ENCODE measurements around the gene ROR1. TPM values are rescaled to one million over a fixed set of nuclear protein-coding genes. Genes with fewer than 3 reads are reported as not detected.

Gene ROR1
- total RNA-seq, 1 donor from 2014 or later, result 0.02 TPM

DNA sequence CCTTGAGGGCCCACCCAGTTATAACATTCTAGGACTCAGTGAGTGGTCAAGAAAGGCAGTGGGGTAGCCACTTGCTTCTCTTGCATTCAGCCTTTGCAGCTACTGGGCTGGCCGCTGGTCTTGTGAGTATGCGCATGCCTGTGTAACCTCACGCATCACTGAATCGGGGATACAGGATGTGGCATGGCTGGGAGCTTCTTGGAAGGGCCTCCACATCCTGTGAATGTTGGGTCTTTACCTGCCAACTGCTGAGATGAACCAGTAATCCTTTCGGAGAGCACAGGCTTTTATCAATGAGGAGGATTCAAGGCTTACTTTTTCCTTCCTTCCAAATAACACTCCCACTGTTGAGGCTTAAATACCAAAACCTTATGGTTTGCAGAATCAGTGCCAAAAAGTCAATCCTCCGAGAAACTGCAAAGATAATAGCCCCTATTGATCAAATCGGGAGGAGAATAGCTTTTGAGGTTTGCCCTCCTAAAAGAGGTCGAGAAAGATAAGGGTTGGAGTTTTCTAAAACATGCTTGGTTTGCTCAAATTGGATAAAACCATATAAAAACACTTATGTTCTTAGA, 230.7 kb downstream of the ROR1 start:
- intact Hi-C loops (cut with micrococcal nuclease), result no loop called here

DNA sequence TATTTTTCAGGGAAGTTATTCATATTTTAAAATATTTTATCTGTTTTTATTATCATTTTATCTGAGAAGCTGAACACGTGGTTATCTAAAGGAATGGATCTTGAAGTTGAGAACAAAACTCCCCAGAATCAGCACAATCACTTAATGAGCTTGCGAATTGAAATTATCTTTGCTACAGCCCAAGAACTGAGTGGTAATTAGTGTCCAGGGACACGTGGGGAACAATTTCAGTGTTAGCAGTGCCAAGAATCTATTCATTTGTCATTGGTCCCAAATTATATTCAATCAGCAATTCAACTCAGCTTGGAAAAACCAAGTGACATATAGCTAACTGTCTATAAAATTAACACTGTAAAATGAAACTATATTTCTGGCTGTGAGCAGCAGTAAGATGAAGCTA, 232.0 kb downstream of the ROR1 start:
- intact Hi-C loops (cut with micrococcal nuclease), result no loop called here

DNA sequence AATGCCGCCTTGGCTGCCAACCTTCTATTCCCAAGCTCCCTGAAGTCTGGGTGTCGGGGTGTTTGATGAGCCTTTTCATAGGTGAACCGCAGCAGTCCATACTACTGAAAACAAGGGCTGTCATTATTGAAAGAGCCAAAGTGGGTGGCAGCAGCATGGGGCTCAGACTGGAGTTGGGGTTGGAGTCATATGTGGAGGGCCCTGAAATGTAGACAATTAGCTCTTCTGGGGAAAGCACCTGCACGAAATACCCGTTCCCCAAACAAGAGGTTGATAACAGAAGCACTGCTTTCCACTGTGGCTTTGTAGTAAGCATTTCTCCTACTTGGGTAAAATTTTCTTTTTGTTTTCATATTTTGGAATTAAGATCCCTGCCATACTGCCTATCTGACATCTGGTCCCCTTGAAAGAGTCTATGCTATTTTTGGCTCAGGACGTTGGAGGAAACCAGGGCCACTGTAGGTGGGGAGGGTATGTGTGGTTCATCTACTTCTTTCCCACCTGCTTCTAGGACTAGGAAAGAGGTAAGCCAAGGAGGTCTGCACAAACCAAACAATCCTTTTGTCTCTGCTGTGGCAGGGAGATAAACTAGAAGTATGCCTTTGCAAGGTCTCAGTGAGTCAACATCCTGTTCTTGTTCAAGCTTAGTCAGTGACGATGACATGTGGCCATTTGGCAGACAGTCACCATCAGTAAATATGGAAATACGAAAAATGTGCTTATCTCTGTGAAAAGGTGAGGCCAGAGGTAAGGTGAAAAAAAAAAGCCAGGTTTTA, 232.6 kb downstream of the ROR1 start:
- intact Hi-C loops (cut with micrococcal nuclease), result no loop called here

DNA sequence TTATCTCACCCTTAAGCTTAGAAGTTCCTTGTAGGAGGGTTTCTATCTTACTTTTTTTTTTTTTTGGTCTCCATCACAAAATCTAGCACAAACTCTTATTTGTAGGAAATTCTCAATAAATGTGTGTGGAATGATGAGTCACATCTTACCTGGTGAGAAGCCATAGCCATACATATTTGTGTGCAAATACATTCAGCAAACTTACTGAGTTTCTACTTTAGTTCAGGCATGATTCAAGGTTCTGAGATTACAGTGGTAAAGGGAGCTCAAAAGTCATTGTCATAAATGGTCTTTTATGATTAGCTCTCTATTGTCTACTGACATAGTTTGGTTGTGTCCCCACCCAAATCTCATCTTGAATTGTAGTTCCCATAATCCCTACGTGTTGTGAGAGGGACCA, 236.5 kb downstream of the ROR1 start:
- intact Hi-C loops (cut with micrococcal nuclease), result no loop called here

DNA sequence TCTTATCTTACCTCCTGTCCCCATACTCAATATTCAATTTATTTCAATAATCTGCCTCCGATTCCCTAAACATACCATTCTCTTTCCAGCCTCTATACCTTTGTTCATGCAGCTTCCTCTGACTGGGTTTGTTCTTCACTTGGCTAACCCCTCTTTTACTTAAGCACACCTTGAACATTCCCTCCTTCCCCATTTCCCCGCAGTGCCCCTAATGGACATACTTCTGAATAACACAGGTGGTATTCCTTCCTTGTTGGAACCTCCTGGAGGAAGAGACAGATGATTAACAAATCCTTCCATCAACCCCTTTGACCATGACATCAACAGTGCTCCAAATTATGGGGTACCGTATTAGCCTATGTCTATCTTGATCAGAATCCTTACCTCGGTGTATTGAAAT, 239.6 kb downstream of the ROR1 start:
- intact Hi-C loops (cut with micrococcal nuclease), result no loop called here

DNA sequence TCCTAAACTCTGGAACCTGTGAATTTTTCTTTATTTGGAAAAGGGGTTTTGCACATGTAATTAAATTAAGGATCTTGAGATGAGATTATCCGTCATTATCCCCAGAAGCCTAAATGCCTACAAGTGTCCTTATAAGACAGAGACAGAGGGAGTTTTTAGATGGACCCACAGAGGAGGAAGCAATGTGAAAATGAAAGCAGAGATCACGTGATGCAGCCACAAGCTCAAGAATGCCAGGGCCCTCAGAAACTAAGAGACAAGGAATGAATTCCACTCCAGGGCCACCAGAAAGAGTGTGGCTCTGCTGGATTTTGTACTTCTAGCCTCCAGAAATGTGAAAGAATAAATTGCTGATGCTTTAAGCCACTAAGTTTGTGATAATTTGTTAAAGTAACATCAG, 246.0 kb downstream of the ROR1 start:
- intact Hi-C loops (cut with micrococcal nuclease), result no loop called here

DNA sequence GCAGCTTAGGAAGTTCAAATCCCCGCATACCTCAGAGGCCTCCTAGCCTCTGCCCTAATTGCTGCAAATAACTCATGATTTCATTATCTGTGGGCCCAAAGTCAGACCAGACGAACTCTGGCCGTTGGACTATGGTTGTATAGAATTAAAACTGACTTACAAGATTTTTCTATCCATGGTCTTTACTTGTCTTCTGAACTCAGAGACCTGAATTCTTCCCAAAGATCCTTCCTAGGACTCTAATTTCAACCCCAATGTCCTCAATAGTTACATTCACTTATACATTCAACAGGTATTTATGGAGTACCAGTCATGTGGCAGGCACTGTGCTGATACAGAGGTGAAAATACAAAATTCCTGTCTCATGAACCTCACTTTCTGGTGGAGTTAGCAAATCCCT, 247.2 kb downstream of the ROR1 start:
- intact Hi-C loops (cut with micrococcal nuclease), result no loop called here

DNA sequence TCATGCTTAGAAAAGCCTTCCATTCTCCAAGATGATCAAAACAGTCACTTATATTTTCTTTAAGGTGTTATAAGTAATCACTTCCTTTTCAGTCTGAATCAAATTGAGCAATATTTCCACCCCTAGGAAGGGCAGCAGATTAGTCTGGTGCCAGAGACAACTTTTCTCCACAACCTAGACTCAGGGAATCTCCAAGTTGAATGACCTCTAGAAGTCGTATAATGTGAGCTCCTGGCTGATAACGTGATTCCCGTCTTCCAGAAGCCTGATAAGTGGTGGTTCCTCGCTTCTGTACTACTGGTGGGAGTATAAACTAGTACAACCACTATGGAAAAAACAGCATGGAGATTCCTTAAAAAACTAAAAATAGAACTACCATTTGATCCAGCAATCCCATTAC, 251.2 kb downstream of the ROR1 start:
- intact Hi-C loops (cut with micrococcal nuclease), result no loop called here

DNA sequence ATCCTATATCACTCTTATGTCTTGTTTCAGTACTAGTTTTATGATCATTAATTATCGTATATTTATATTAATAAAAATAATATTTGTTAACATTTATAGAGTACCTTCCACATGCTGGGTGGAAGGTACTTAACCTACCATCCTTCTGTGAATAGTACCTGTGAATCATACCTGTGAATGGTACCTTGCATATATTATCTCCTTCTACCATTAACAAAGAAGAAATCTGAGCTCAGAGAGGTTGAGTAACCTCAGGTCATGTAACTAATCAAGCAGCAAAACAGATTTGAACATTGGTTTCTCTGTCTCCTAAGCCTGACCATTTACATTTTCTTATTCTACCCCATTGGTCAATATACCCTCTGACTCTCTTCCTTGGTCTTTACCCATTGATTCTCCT, 255.2 kb downstream of the ROR1 start:
- intact Hi-C loops (cut with micrococcal nuclease), result no loop called here

DNA sequence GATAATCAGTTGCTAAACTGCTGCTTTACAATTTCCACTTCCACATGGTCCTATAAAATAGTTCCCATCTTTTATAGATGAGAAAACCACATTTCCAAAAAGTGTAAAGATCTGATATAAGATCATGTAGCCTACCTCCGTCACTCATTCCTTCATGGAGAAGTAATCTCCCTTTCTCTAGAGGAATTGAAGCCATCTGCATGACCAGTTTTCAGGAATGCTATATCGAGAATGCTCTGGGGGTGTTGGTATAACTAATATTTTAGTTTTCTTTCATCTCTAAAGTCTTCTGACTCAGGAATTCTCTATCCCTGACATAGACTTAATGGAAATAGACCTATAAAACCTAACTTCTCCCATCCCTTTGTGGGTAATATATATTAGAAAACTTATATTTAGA, 256.6 kb downstream of the ROR1 start:
- intact Hi-C loops (cut with micrococcal nuclease), result no loop called here

DNA sequence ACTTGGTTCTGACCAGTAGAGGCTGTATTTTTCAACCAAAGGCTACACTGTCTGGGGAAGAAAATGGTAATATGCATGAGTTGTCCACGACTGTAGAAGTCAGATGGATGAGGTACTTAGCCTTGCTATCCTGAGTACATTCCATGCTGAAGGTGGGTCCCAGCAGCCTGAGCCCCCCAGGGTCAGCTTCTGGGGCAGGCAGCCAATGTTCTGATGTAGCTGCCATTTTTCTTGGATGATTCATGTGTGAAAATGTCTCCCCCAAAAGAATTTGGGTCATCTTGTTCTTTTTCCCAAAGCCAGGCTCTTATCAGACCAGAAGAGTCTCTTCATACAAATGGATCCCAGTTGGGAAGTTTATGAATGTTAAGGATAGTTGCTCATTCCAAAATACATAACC, 257.4 kb downstream of the ROR1 start:
- intact Hi-C loops (cut with micrococcal nuclease), result no loop called here

DNA sequence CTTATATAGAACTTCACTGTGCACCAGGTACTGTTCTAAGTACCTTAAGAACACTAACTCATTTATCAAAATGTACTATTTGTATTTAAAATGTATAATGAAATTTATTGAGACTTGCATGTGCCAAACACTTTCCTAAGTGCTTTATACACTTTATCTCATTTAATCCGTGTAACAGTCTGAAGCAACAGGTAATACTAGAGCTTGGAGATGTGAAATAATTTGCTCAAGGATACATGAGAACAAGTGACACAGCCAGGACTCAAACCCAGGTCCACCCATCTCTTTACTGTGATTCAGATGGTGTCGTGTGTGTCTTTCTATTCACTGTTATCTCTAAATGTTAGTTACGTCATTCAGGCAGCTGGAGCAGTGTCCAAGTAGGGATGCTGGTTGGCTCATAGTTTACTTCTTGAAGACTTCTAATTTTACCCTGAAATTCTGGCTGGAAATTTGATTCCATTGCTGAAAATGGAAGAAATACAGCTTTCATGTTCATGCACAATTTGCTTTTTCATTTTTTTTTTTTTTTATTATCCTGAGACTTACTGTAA, 259.9 kb downstream of the ROR1 start:
- intact Hi-C loops (cut with micrococcal nuclease), result no loop called here

DNA sequence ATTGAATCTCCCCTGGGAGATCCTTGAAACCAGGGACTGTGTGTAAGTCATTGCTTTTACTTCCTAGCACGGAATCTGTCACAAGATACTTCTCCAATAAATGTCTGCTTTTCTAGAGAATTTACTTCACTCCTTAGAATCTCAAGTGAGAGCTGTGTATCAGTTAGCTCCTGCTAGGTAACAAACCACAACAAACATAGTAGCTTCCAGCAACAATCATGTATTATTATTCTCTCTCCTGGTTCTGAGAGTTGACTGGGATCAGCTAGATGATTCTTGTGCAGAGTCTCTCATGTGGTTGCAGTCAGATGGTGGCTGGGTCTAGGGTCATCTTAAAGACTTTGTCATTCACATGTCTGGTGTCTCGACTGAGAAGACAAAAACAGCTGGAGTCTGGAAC, 262.7 kb downstream of the ROR1 start:
- intact Hi-C loops (cut with micrococcal nuclease), result no loop called here

DNA sequence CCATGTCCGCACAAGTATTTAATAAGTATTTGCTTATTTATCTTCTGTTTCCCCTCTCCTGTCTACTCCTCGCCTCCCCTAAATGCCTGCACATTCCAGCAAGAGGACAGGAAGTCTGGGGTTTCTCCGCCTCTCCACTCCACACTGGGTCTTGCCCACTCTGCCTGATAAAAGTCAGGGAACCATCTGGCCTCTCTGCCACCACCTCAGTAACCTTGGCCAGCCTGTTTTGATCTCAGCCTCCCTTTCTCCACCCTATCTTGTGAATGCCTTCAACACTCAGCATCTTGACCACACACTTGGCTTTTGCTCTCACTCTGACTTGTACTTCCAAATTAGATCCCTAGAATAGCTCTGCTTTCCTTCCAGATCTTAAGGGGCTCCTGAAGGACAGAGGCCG, 264.3 kb downstream of the ROR1 start:
- intact Hi-C loops (cut with micrococcal nuclease), result no loop called here

DNA sequence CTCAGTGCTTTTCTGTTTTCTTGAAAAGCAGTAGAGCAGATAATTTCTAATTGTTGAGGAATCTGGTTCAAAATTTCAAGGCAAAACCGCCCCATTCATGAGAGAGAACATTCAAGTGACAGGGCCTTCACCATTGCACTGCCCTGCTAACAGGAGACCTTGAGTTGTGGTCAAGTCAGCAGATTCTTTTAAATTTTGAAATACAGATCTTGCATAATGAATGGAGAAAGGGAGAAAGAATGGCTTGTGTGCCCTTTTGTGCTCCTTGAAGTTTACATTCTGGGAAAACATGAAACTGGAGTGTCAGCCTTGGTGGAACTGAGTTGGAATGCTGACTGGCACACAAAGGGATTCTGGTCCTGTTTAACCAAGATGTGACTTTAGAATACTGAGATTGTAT, 265.1 kb downstream of the ROR1 start:
- intact Hi-C loops (cut with micrococcal nuclease), result no loop called here

DNA sequence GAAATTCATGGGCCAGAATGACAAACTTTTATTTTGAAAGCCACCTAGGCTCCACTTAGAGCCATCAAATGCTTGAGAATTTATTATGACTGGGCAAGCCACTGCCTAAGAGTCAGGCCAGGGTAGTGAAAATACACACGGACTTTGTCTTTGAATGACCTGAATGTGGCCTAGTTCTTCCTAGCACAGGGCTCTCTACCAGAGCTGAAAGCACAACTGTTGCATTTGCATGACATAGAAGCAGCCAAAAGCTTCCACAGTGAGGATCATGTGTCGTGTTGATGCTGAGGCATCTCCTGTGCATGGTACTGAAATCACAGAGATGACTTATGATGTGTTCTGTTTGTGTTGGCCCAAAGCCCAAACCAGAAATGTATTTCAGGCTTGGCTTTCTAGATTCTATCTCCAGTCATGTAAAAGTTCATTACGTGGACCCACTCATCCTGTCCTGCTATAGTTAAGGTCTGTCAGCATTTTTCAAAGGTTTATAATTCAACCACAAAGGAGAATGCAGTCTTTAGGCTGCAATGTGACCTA, 265.6 kb downstream of the ROR1 start:
- intact Hi-C loops (cut with micrococcal nuclease), result no loop called here

DNA sequence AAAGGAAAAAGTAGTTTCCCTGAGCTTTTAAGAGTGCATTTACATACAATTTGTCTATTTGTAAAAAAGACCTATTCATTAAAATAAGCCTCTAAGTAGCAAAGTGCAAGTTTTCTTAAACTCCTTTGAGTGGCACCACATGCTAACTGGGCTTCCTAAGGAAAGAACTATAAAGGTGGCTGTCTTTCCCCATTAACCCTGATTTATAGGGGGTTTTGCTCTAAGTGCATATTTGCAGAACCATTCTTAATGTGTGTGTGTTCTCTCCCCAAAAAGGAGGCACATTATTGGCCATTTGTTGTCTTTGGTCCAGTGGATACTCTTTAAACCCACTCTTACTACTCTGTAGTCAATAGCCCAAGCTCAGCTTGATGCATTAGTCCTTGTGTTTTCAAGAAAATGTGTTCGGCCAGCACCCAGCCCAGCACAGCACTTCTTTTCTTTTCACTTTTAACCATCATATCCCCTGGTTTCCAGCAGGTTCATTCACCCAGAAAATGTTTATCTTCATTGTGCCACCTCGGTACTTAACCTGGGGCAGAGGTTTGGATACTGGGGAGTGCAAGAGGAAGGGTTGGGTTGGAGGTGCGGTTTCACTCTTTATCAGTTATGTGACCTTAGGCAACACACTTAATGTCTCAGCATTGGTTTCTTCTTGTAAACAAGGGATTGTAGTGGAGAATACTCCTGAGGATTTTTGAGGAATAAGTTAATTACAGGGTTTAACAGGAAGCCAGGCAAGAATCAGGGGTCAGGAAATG, 267.7 kb downstream of the ROR1 start:
- intact Hi-C loops (cut with micrococcal nuclease), result no loop called here

DNA sequence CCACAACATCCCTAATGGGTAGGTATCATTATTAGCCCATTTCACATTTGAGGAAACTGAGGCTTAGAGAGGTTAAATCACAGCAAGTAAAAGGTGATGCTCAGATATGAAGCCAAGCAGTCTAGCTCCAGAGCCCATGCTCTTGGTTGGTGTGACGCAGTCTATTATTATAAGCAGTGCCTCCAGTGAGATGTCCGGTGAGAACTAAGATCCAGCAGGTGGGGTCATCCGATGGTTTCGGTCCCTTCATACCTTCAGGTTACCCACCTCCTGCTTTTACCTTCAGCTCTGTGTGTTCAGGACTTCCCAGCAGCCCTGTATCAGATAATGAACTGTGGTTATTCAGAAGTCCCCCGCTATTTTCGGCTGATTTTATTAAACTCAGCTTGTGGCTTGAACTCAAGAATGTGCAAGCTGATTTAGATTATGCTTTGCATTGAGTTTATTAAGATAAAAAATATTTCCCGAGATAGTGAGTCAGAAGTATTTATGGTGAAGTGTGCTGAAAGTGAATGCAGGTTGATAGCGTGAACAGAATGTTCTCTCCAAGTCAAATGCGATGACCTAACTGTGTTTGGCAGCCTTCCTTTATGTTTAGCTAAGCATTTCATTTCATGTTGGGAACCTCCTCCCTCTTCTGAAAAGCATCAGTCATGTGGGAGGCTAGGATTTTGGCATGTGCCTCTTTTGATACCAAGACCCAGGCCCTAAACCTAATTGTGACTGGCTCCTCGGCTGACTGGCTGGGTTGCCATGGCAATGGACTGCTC, 268.7 kb downstream of the ROR1 start:
- intact Hi-C loops (cut with micrococcal nuclease), result no loop called here

DNA sequence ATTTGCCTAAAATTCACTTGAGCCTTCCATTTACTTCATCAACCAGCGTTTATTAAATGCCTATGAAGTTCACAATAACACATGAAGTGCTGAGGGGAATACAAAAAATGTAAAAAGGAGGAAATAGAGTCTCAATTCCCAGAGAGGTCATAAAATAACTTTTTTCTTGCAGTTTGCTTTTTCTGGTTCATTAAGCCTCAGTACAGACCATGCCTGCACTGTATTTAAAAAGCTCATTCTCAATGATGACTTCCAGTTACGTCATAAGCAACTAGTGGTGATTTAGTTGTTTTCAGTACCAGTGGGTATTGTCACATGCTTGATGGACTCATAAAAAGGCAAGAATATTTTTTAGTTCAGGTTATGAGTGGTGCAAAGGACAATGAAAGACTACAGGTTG, 269.5 kb downstream of the ROR1 start:
- intact Hi-C loops (cut with micrococcal nuclease), result no loop called here

DNA sequence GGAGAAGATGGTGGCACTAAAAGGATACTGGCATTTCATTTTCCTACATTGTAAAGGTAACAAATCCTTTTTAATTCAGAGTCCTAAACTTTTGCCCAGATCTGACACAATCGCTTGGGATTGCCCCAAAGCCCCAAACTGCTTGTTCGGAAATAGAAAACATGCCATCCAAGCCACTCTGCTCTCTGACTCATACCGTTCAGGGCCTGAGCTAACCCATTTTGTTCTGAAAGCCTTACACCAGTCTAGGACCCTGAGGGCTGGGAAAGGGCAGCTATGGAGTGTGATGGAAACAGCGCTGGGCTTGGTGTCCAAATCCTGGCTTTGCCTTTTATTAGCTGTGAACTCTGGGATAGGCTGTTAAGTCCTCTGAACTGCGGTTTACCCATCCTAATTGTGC, 270.2 kb downstream of the ROR1 start:
- intact Hi-C loops (cut with micrococcal nuclease), result no loop called here

DNA sequence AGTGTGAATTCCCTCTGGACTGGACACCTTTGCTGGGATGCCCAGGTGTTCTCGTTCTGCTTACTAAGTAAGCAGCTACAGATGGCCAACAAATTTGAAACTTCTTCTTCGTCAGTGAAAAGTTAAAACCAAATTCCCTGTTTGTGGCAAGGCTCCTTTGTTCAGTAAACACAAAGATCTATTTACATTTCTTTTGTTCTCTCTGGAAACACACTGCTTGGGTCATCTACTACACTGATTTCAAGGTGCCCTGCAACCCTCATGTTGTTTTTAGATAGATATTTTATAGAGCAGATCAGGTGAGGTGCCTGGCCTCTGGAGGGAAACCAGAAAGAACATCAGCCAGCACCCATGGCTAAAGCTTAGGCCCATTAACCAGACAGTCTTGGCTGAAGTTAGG, 272.4 kb downstream of the ROR1 start:
- intact Hi-C loops (cut with micrococcal nuclease), result no loop called here

Measured in T-helper 1 cell treated with Interleukin-12 subunit alpha and Interleukin-12 subunit beta and Interleukin-4 antibody, amounts not matched to agents 30 ng/mL and 1 ng/mL, for 36 hours (primary cell).